SK-N-SH (cell line): Measurements from ENCODE around the gene DDR1. TPM values are rescaled to one million over a fixed set of nuclear protein-coding genes. Genes with fewer than 3 reads are reported as not detected.

Experiments used
- CTCF ChIA-PET: fragments of 300-600, 350-600 bp; formaldehyde crosslinking; extraction: SDS; loops from one replicate; lab custom pipeline; 2021; lab: Yijun Ruan, JAX
- POLR2A ChIA-PET: fragments of 350-600 bp; sonication (Branson Sonifier 250); formaldehyde crosslinking; extraction: SDS; loops from one replicate; lab custom pipeline; 2020; ENCODE audit warnings: antibody characterized with exemption, inconsistent platforms; lab: Yijun Ruan, JAX
- DNase-seq: peaks from one replicate; pipeline ENCODE4 v3.0.0; 2012
- H2AFZ ChIP-seq: fragments of 200-600 bp; sonication (generic); 2 replicates; pipeline ENCODE4 v1.8.1; 2016; ENCODE audit warnings: antibody characterized with exemption, mild to moderate bottlenecking, low read depth
- H3F3A ChIP-seq: fragments of 200-600 bp; sonication (generic); replicated peaks from 2 replicates; pipeline ENCODE3; 2016; ENCODE audit warnings: antibody characterized with exemption, mild to moderate bottlenecking; ENCODE audit not compliant: insufficient read depth
- H3K27ac ChIP-seq, 2 experiments: fragments of 200-500 bp in 1 of 2; fragments of 200-600 bp in 1 of 2; sonication (Bioruptor generic) in 1 of 2; sonication (generic), shearing (Covaris generic) in 1 of 2; 2 replicates each; pipeline versions ENCODE4 v1.5.1 to v1.6.1; 2014 to 2016; ENCODE audit warnings: low read depth in 2 of 2, inconsistent platforms in 1 of 2, low read length in 1 of 2, mild to moderate bottlenecking in 1 of 2, mixed read lengths in 1 of 2
- H3K27me3 ChIP-seq: fragments of 200-600 bp; sonication (generic), shearing (Covaris generic); 2 replicates; pipeline ENCODE4 v1.6.1; 2016; ENCODE audit warnings: mixed run types; ENCODE audit not compliant: insufficient read depth
- H3K36me3 ChIP-seq, 2 experiments: fragments of 200-500 bp in 1 of 2; fragments of 200-600 bp in 1 of 2; sonication (Bioruptor generic) in 1 of 2; sonication (generic) in 1 of 2; replicated peaks in 1 of 2; 2 replicates each; pipeline versions ENCODE3 to v1.5.1; 2014 to 2016; ENCODE audit warnings: low read length in 1 of 2, mild to moderate bottlenecking in 1 of 2; ENCODE audit not compliant: insufficient read depth in 2 of 2, control insufficient read depth in 1 of 2
- H3K4me1 ChIP-seq, 2 experiments: fragments of 200-500 bp in 1 of 2; fragments of 200-600 bp in 1 of 2; sonication (Bioruptor generic) in 1 of 2; sonication (generic), shearing (Covaris generic) in 1 of 2; 2 replicates each; pipeline versions ENCODE4 v1.5.1 to v1.6.1; 2014 to 2016; ENCODE audit warnings: low read depth in 1 of 2, low read length in 1 of 2, mixed run types in 1 of 2; ENCODE audit not compliant: insufficient read depth in 2 of 2, control insufficient read depth in 1 of 2
- H3K4me2 ChIP-seq: fragments of 200-600 bp; sonication (generic), shearing (Covaris generic); 2 replicates; pipeline ENCODE4 v1.6.1; 2017; ENCODE audit warnings: mixed run types
- H3K4me3 ChIP-seq, 2 experiments: fragments of 200-500 bp in 1 of 2; fragments of 200-600 bp in 1 of 2; sonication (Bioruptor generic) in 1 of 2; sonication (generic), shearing (Covaris generic) in 1 of 2; 2 replicates each; pipeline versions ENCODE4 v1.5.1 to v1.8.1; 2014 to 2016; ENCODE audit warnings: low read depth in 2 of 2, inconsistent platforms in 1 of 2, low read length in 1 of 2, mild to moderate bottlenecking in 1 of 2, mixed read lengths in 1 of 2, moderate library complexity in 1 of 2
- H3K79me2 ChIP-seq: fragments of 200-600 bp; sonication (generic); 2 replicates; pipeline ENCODE4 v1.8.1; 2017; ENCODE audit warnings: mild to moderate bottlenecking; ENCODE audit not compliant: insufficient read depth
- H3K9ac ChIP-seq: fragments of 200-600 bp; sonication (generic); 2 replicates; pipeline ENCODE4 v1.6.1; 2017; ENCODE audit warnings: mixed run types
- H3K9me2 ChIP-seq: fragments of 200-600 bp; sonication (generic); 2 replicates; pipeline ENCODE4 v1.6.1; 2017; ENCODE audit warnings: mixed run types
- H3K9me3 ChIP-seq: fragments of 200-600 bp; sonication (generic); 2 replicates; pipeline ENCODE4 v1.6.1; 2017; ENCODE audit warnings: mixed run types, mild to moderate bottlenecking, moderate library complexity
- H4K20me1 ChIP-seq: fragments of 200-600 bp; sonication (generic); 2 replicates; pipeline ENCODE4 v1.6.1; 2017; ENCODE audit warnings: mild to moderate bottlenecking, mixed run types; ENCODE audit not compliant: insufficient read depth
- CHD2 ChIP-seq: fragments of 150-350 bp; IDR thresholded peaks from 2 replicates; pipeline ENCODE4 v1.6.1; 2018; ENCODE audit warnings: low read length; ENCODE audit not compliant: partially characterized antibody
- ELF1 ChIP-seq: IDR thresholded peaks from 2 replicates; pipeline ENCODE4 v1.4.0; 2012
- EZH2phosphoT487 ChIP-seq: fragments of 200-600 bp; sonication (generic); IDR thresholded peaks from 2 replicates; pipeline ENCODE4 v1.6.1; 2017; ENCODE audit warnings: low read depth, mixed run types, mild to moderate bottlenecking, antibody characterized with exemption, moderate library complexity, borderline replicate concordance
- GABPA ChIP-seq: IDR thresholded peaks from 2 replicates; pipeline ENCODE4 v1.4.0; 2012; ENCODE audit warnings: low read depth, mild to moderate bottlenecking
- GATA2 ChIP-seq: sonication (generic); formaldehyde crosslinking; IDR thresholded peaks from 2 replicates; pipeline ENCODE4 v1.5.0; 2020; ENCODE audit warnings: mild to moderate bottlenecking, missing genetic modification reagents
- JUND ChIP-seq: IDR thresholded peaks from 2 replicates; pipeline ENCODE4 v1.4.0; 2012
- MXI1 ChIP-seq: IDR thresholded peaks from 2 replicates; pipeline ENCODE4 v1.6.1; 2012; ENCODE audit warnings: mild to moderate bottlenecking, low read depth, low read length, improper control_type of control experiment
- NFIC ChIP-seq: IDR thresholded peaks from 2 replicates; pipeline ENCODE4 v1.4.0; 2012; ENCODE audit warnings: borderline replicate concordance
- NRF1 ChIP-seq: IDR thresholded peaks from 2 replicates; pipeline ENCODE4 v1.6.1; 2012; ENCODE audit warnings: low read depth, mild to moderate bottlenecking, low read length
- PBX3 ChIP-seq: IDR thresholded peaks from 2 replicates; pipeline ENCODE4; 2012
- RAD21 ChIP-seq: IDR thresholded peaks from 2 replicates; pipeline ENCODE4 v1.6.1; 2012; ENCODE audit warnings: mild to moderate bottlenecking, low read length
- RCOR1 ChIP-seq: fragments of 150-350 bp; IDR thresholded peaks from 2 replicates; pipeline ENCODE4 v1.6.1; 2017; ENCODE audit warnings: antibody characterized with exemption, low read length
- REST ChIP-seq: IDR thresholded peaks from 2 replicates; pipeline ENCODE4 v1.6.1; 2012; ENCODE audit warnings: mild to moderate bottlenecking, low read depth, low read length, moderate library complexity
- RFX5 ChIP-seq: IDR thresholded peaks from 2 replicates; pipeline ENCODE4 v1.6.1; 2012; ENCODE audit warnings: mild to moderate bottlenecking, improper control_type of control experiment, low read length
- RXRA ChIP-seq: IDR thresholded peaks from 2 replicates; pipeline ENCODE4 v1.4.0; 2012; ENCODE audit warnings: low read depth, mild to moderate bottlenecking, borderline replicate concordance
- SMC3 ChIP-seq: IDR thresholded peaks from 2 replicates; pipeline ENCODE4 v1.6.1; 2012; ENCODE audit warnings: low read depth, low read length, improper control_type of control experiment
- TAF1 ChIP-seq: IDR thresholded peaks from 2 replicates; pipeline ENCODE4 v1.6.1; 2012; ENCODE audit warnings: low read depth, mild to moderate bottlenecking, low read length, moderate library complexity, borderline replicate concordance
- USF2 ChIP-seq: fragments of 150-350 bp; IDR thresholded peaks from 2 replicates; pipeline ENCODE4 v1.6.1; 2017; ENCODE audit warnings: antibody characterized with exemption, low read length, low read depth, borderline replicate concordance
- WGBS: methylation state at CpG from one replicate; pipeline ENCODE4 v1.1.6; 2017; ENCODE audit warnings: low lambda C conversion rate; 5-methylcytosine and 5-hydroxymethylcytosine counted together
- polyA plus RNA-seq, 3 experiments: library from polyadenylated mRNA; depleted of rRNA; stranded (reverse); fragments of >200 nt; gene quantifications; 2 replicates each; pipeline ENCODE4 v1.2.3, GENCODE V29; 2012
- TF ChIP-seq, protein P1 (sequence below): IDR thresholded peaks from 2 replicates; pipeline ENCODE4 v1.4.0; 2012; ENCODE audit warnings: low read depth

Gene DDR1
- polyA plus RNA-seq, 1 of the 3 experiments (the other 2 are of a cell fraction), result 52.8 TPM

- no peak for TF ChIP-seq PBX3
- no peak for TF ChIP-seq ELF1
Measured at GRCh38 chr6:30888816-30889495, 4.6 kb downstream of the DDR1 start (continued).

GRCh38 chr6:30889496-30889885 is 5.2 kb downstream of the DDR1 start:
- Histone ChIP-seq H3K4me3 (no peak overlapping the region), H3K36me3 (peaks cover 10 to 35% of the 10 kb centered on the region in 2 experiments), H3K4me2 (no peak overlapping the region), H3F3A (peaks cover 16% of the 10 kb centered on the region), H3K9ac (no peak overlapping the region), H3K27ac (no peak overlapping the region), H3K4me1 (peaks cover 20 to 29% of the 10 kb centered on the region in 2 experiments; a peak in 3 of 4 replicates), H3K9me3 (no peaks in the 10 kb centered on the region), H3K79me2 (peaks cover 62% of the 10 kb centered on the region), H4K20me1 (no peaks in the 10 kb centered on the region), H3K9me2 (no peaks in the 10 kb centered on the region), H2AFZ (no peak overlapping the region), H3K27me3 (no peaks in the 10 kb centered on the region)
- TF ChIP-seq RFX5 (no peak), PBX3 (no peak), RCOR1 (no peak), RAD21 (no peak), JUND (no peak), USF2 (no peak), GATA2 (CRISPR knock-in tag) (no peak), MXI1 (no peak), CHD2 (no peak), NRF1 (no peak), NFIC (no peak), ELF1 (no peak), REST (no peak), SMC3 (no peak), TAF1 (no peak), RXRA (no peak), GABPA (no peak), EZH2phosphoT487 (no peak)
- TF ChIP-seq, protein P1, sequence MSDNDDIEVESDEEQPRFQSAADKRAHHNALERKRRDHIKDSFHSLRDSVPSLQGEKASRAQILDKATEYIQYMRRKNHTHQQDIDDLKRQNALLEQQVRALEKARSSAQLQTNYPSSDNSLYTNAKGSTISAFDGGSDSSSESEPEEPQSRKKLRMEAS, result no peak
- ChIA-PET CTCF (interaction anchor here (0.7 to 2.4 kb wide), 8 partner anchors 10 to 348 kb away, joined by 3 to 14 read pairs (median 6); partner anchors contain the start of gene VARS2), POLR2A (interaction anchor here (0.7 kb wide), 1 partner anchor 18 kb away, joined by 3 read pairs; no protein-coding TSS in a partner anchor)
- WGBS, result 89% methylated on average over 4 of the region's 4 CpGs
- no peak for DNase-seq
